ENCODE results near the gene RYR3.

- TF ChIP-seq CTCF (IDR thresholded peaks at IDR 0.05; ENCODE audit: low read depth, low read length, poor library complexity, severe bottlenecking) (no peak), EZH2phosphoT487 (IDR thresholded peaks at IDR 0.05; ENCODE audit: borderline replicate concordance, low read length) (no peak)
These were observed 400.0 kb downstream of the RYR3 start for GRCh38 chr15:33710748-33711147.

Measured in DOHH2 (cell line).